Ishikawa (cell line): ENCODE results near the gene CPAMD8.
A peak's percentile ranks its signal among the peaks of the same experiment; 100 is the strongest.

Experiments
- EGR1 ChIP-seq: IDR thresholded peaks from 2 replicates; pipeline ENCODE4 v1.6.1; 2012
- EP300 ChIP-seq: IDR thresholded peaks from 2 replicates; pipeline ENCODE4 v1.6.1; 2012; ENCODE audit warnings: borderline replicate concordance
- FOXM1 ChIP-seq: IDR thresholded peaks from 2 replicates; pipeline ENCODE4 v1.6.1; 2012; ENCODE audit warnings: low read depth, borderline replicate concordance
- NFIC ChIP-seq: IDR thresholded peaks from 2 replicates; pipeline ENCODE4 v1.6.1; 2012
- RAD21 ChIP-seq: IDR thresholded peaks from 2 replicates; pipeline ENCODE4 v1.6.1; 2012; ENCODE audit warnings: low read depth
- REST ChIP-seq: IDR thresholded peaks from 2 replicates; pipeline ENCODE4 v1.6.1; 2012; ENCODE audit warnings: low read depth, mild to moderate bottlenecking
- TAF1 ChIP-seq: IDR thresholded peaks from 2 replicates; pipeline ENCODE4 v1.6.1; 2012; ENCODE audit warnings: low read depth, mild to moderate bottlenecking
- TEAD4 ChIP-seq: IDR thresholded peaks from 2 replicates; pipeline ENCODE4 v1.6.1; 2012
- USF1 ChIP-seq: IDR thresholded peaks from 2 replicates; pipeline ENCODE4 v1.6.1; 2012
- YY1 ChIP-seq: IDR thresholded peaks from 2 replicates; pipeline ENCODE4 v1.6.1; 2012; ENCODE audit warnings: low read depth
- ZBTB7A ChIP-seq: IDR thresholded peaks from 2 replicates; pipeline ENCODE4 v1.6.1; 2012; ENCODE audit warnings: low read depth

- no peak for TF ChIP-seq EP300
- TF ChIP-seq EGR1 = no peak
- no peak for TF ChIP-seq TEAD4
- TF ChIP-seq USF1 = no peak
- TF ChIP-seq REST = no peak
- no peak for TF ChIP-seq YY1
- TF ChIP-seq RAD21 = peak; percentile 61
- no peak for TF ChIP-seq NFIC
- TF ChIP-seq FOXM1 = no peak
- TF ChIP-seq TAF1 = no peak
- no peak for TF ChIP-seq ZBTB7A
Measured at GRCh38 chr19:17052439-17052838, 25.8 kb upstream of the CPAMD8 start.
